Astrocyte of the cerebellum (primary cell): ENCODE measurements around the gene C1orf21.
"Not testable (repeated sequence)": the region's sequence is repeated elsewhere in the genome, so short reads cannot be mapped to it uniquely, and the experiment has no call there.

ENCODE experiments used
- DNase-seq: peaks from one replicate; pipeline ENCODE4 v3.0.0-alpha.2; 2011; ENCODE audit warnings: low read depth
- H3K4me3 ChIP-seq: 2 replicates; pipeline ENCODE4 v1.5.1; 2011; ENCODE audit warnings: mild to moderate bottlenecking, low read depth, low read length, moderate library complexity
- CTCF ChIP-seq: IDR thresholded peaks from 2 replicates; pipeline ENCODE4 v1.5.1; 2012; ENCODE audit warnings: low read length, low read depth, moderate library complexity, mild to moderate bottlenecking; ENCODE audit errors: missing control alignments
- in situ Hi-C: cut with HindIII; loops from 2 replicates; pipeline ENCODE4 v1.10.0; 2017; ENCODE audit warnings: low sequenced_read_pairs

C1orf21 gene

DNA sequence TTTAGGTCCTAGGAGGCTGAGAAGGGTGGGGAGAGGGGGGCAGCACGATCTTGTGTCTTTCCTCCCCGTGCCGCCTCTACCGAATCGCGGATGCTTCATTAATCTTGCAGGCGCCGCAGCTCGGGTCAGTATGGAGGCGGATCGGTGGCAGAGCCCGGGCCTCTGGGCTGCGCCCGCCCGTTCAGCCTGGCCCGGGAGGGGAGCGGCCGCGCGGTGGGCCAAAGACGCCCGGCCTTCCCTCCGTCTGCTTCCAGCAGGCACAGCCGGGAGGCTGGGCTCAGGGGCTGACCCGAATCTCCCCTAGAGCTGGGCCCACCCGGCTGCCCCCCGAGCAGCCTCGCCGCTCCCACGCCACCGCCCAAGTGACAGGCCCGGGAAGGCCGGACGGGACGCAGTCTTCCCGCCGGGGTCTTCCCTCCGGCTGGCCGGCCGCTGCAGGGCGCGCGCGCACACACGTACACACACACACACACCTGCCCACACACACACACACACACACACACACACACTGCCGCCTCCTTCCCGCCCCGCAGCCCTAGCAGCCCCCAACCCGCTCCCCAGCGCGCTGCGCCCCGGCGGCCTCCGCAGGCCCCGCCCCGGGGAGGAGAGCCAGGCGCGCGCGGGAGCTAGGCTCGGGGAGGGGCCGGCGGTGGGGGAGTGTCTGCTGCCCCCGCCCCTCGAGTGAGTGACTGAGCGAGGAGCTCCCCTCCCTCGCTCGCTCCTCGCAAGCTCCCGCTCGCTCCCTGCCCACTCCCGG lies at the start of gene C1orf21:
Gene C1orf21 (plus strand): TSS at position 718 of the 757 bp plus-strand sequence. CDS start 90,481 bp downstream, outside the sequence.
- no peak for TF ChIP-seq CTCF
- in situ Hi-C loops, result no loop called here

DNA sequence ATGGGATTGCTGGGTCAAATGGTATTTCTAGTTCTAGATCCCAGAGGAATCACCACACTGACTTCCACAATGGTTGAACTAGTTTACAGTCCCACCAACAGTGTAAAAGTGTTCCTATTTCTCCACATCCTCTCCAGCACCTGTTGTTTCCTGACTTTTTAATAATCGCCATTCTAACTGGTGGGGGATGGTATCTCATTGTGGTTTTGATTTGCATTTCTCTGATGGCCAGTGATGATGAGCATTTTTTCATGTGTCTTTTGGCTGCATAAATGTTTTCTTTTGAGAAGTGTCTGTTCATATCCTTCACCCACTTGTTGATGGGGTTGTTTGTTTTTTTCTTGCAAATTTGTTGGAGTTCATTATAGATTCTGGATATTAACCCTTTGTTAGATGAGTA lies 49.0 kb upstream of the C1orf21 start:
- DNase-seq, in situ Hi-C loops, H3K4me3 ChIP-seq: not testable (repeated sequence)

More for the DNA sequence above, at the start of gene C1orf21:
- peak within 1 kb of the TSS; percentile 79 for H3K4me3 ChIP-seq
- DNase-seq, result peak; percentile 51

DNA sequence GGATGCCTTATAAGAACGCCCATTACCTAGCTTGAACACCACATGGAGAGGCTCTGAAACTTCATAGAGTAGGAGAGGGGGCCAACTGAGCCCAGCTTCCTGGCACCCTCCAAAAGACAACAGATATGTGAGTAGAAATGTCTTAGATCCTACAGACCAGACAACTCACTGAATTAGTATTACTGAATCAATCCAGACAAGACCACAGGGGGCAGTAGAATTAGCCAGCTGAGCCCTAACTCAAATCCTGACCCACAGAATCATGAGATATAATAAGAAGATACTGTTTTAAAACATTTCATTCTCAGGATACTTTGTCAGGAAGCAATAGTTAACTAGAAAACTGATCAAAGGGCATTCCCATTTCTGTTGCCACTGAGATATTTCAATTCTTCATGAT lies 45.8 kb upstream of the C1orf21 start:
- no peak for DNase-seq
- in situ Hi-C loops, result no loop called here
- no peak overlapping the region for H3K4me3 ChIP-seq
- no peak for TF ChIP-seq CTCF

- in situ Hi-C loops, result no loop called here
- no peak overlapping the region for H3K4me3 ChIP-seq
- TF ChIP-seq CTCF, result no peak
- no peak for DNase-seq
Observed at GRCh38 chr1:184350573-184350972, 36.3 kb upstream of the C1orf21 start.

DNA sequence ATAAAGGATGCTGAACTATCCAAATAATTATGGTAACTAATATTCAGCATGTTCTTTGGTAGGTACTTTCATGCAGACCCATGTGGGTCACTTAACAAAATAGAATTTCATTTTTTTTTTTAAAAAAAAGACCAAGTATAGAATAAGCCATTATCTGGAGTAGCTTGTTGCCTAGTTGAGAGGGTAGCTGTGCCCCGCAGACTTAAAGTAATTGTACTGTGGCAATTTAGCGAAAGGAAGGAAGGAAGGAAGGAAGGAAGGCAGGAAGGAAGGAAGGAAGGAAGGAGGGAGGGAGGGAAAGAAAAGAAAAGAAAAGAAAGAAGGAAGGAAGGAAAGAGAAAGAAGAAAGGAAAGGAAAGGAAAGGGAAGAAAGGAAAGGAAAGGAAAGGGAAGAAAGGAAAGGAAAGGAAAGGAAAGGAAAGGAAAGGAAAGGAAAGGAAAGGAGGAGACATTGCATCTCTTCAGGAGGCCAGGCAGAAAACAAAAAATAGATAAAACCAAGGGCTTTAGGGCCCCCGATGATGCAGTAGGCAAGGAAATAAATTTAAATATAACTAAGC lies 35.3 kb upstream of the C1orf21 start:
- in situ Hi-C loops, result no loop called here

GRCh38 chr1:184352776-184353175 lies 34.1 kb upstream of the C1orf21 start:
- DNase-seq, result no peak
- in situ Hi-C loops, result no loop called here
- H3K4me3 ChIP-seq, result no peak overlapping the region
- TF ChIP-seq CTCF, result no peak

More for the DNA sequence above, 35.3 kb upstream of the C1orf21 start:
- no peak overlapping the region for H3K4me3 ChIP-seq
- no peak for DNase-seq
- TF ChIP-seq CTCF, result no peak

DNA sequence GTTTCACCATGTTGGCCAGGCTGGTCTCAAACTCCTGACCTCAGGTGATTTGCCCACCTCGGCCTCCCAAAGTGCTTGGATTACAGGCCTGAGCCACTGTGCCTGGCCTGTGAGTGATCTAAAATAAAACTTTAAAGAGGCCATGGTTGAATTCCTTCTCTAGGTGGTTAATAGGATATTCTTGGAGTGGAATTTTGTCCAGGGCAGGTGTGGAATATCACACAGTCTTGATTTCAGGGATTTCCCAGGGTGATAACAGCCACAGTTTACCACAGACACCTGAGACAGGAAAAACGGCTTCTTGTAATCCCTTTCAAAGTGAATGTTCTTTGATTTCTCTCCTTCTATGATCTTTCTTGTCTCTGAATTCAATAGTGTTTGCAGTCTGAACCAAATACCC lies 32.1 kb upstream of the C1orf21 start:
- no peak for DNase-seq
- no peak for TF ChIP-seq CTCF
- in situ Hi-C loops, result no loop called here
- no peak overlapping the region for H3K4me3 ChIP-seq
